Brain pericyte (primary cell): Measurements from ENCODE around the gene B3GALNT1.

ENCODE experiments used
- DNase-seq: peaks from one replicate; pipeline ENCODE4 v3.0.0-alpha.2; 2012; ENCODE audit warnings: low read depth, low spot score

The B3GALNT1 gene

GRCh38 chr3:161104561-161105551 is at the start of gene B3GALNT1:
B3GALNT1 (minus strand) TSS chr3:161105349; CDS start chr3:161086754, 18,595 bp downstream.
- no peak for DNase-seq

GRCh38 chr3:161153480-161153879 is 48.3 kb upstream of the B3GALNT1 start:
- no peak for DNase-seq

- DNase-seq, result no peak
Measured at GRCh38 chr3:161150001-161150525, 44.9 kb upstream of the B3GALNT1 start.

GRCh38 chr3:161149529-161149928 is 44.4 kb upstream of the B3GALNT1 start:
- DNase-seq, result no peak

GRCh38 chr3:161148832-161149475 is 43.8 kb upstream of the B3GALNT1 start:
- no peak for DNase-seq

- no peak for DNase-seq
Measured at GRCh38 chr3:161142486-161142885, 37.3 kb upstream of the B3GALNT1 start.

GRCh38 chr3:161139686-161140085 is 34.5 kb upstream of the B3GALNT1 start:
- no peak for DNase-seq

- no peak for DNase-seq
Measured at GRCh38 chr3:161137260-161137659, 32.1 kb upstream of the B3GALNT1 start.

- DNase-seq, result no peak
Measured at GRCh38 chr3:161132391-161132790, 27.2 kb upstream of the B3GALNT1 start.

GRCh38 chr3:161126495-161126894 is 21.3 kb upstream of the B3GALNT1 start:
- DNase-seq, result no peak

GRCh38 chr3:161117646-161118045 is 12.5 kb upstream of the B3GALNT1 start:
- no peak for DNase-seq

- no peak for DNase-seq
Measured at GRCh38 chr3:161108840-161109239, 3.7 kb upstream of the B3GALNT1 start.

- no peak for DNase-seq
Measured at GRCh38 chr3:161107311-161107710, 2.2 kb upstream of the B3GALNT1 start.

- DNase-seq, result no peak
Measured at GRCh38 chr3:161103776-161104385, 1.3 kb downstream of the B3GALNT1 start.

- DNase-seq, result no peak
Measured at GRCh38 chr3:161101609-161102008, 3.5 kb downstream of the B3GALNT1 start.

- DNase-seq, result no peak
Measured at GRCh38 chr3:161100994-161101393, 4.2 kb downstream of the B3GALNT1 start.

- no peak for DNase-seq
Measured at GRCh38 chr3:161096771-161097367, 8.3 kb downstream of the B3GALNT1 start.

- DNase-seq, result no peak
Measured at GRCh38 chr3:161093895-161094294, 11.3 kb downstream of the B3GALNT1 start.

GRCh38 chr3:161084277-161084676 is 20.9 kb downstream of the B3GALNT1 start:
- no peak for DNase-seq

- no peak for DNase-seq
Measured at GRCh38 chr3:161083131-161083530, 22.0 kb downstream of the B3GALNT1 start.

GRCh38 chr3:161082063-161082462 is 23.1 kb downstream of the B3GALNT1 start:
- no peak for DNase-seq

GRCh38 chr3:161081633-161082032 is 23.5 kb downstream of the B3GALNT1 start:
- no peak for DNase-seq
